Suprapubic skin (tissue), 4 donors: ENCODE data around the gene EMC1.

Experiments
- EP300 ChIP-seq: sonication (generic); formaldehyde crosslinking; IDR thresholded peaks from one replicate; pipeline ENCODE4 v1.6.1; 2017; ENCODE audit warnings: antibody characterized with exemption
- POLR2A ChIP-seq, 2 donors: fragments of 450-650 bp; IDR thresholded peaks; one replicate each; pipeline ENCODE4 v1.6.1; 2017; ENCODE audit warnings: antibody characterized with exemption in 2 of 2, mild to moderate bottlenecking in 2 of 2, moderate library complexity in 2 of 2
- POLR2AphosphoS5 ChIP-seq, 3 donors: sonication (generic); formaldehyde crosslinking; IDR thresholded peaks; one replicate each; pipeline ENCODE4 v1.6.1; 2017; ENCODE audit warnings: antibody characterized with exemption in 3 of 3
- TF ChIP-seq, protein P1 (sequence below), 2 donors: fragments of 200-600 bp in 1 of 2; fragments of 450-650 bp in 1 of 2; sonication (generic) in 1 of 2; IDR thresholded peaks; one replicate each; pipeline ENCODE4 v1.5.1; 2016 to 2019; ENCODE audit warnings: antibody characterized with exemption in 2 of 2, mild to moderate bottlenecking in 1 of 2, moderate library complexity in 1 of 2

- TF ChIP-seq, protein P1, sequence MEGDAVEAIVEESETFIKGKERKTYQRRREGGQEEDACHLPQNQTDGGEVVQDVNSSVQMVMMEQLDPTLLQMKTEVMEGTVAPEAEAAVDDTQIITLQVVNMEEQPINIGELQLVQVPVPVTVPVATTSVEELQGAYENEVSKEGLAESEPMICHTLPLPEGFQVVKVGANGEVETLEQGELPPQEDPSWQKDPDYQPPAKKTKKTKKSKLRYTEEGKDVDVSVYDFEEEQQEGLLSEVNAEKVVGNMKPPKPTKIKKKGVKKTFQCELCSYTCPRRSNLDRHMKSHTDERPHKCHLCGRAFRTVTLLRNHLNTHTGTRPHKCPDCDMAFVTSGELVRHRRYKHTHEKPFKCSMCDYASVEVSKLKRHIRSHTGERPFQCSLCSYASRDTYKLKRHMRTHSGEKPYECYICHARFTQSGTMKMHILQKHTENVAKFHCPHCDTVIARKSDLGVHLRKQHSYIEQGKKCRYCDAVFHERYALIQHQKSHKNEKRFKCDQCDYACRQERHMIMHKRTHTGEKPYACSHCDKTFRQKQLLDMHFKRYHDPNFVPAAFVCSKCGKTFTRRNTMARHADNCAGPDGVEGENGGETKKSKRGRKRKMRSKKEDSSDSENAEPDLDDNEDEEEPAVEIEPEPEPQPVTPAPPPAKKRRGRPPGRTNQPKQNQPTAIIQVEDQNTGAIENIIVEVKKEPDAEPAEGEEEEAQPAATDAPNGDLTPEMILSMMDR (IDR thresholded peaks at IDR 0.05), result no peak
- TF ChIP-seq POLR2AphosphoS5 (IDR thresholded peaks at IDR 0.05) (no peak), POLR2A (IDR thresholded peaks at IDR 0.05) (no peak), EP300 (no peak)
These were observed 4.0 kb upstream of the EMC1 start for GRCh38 chr1:19255288-19255687.
